ENCODE measurements around the gene MAST4. TPM values are rescaled to one million over a fixed set of nuclear protein-coding genes. Genes with fewer than 3 reads are reported as not detected.

MAST4 gene
- total RNA-seq, 1 donor, result 12.7 TPM

GRCh38 chr5:66742896-66743247, 146.7 kb downstream of the MAST4 start:
- H3K27ac ChIP-seq (ENCODE audit: low read depth, low read length), result no peak overlapping the region
- H3K4me3 ChIP-seq (ENCODE audit: insufficient read depth, low read length), result no peak overlapping the region
- no peak for TF ChIP-seq CTCF (IDR thresholded peaks at IDR 0.05; ENCODE audit: extremely low read depth, low read depth, low read length)
- H3K9me3 ChIP-seq (ENCODE audit: low read depth, low read length), result no peaks in the 10 kb centered on the region
- no peaks in the 10 kb centered on the region for H3K4me1 ChIP-seq (ENCODE audit: insufficient read depth, low read length)
- H4K20me1 ChIP-seq (ENCODE audit: insufficient read depth, low read length), result no peaks in the 10 kb centered on the region
- no peaks in the 10 kb centered on the region for H3K79me2 ChIP-seq (ENCODE audit: insufficient read depth, low read length)
- H3K36me3 ChIP-seq (ENCODE audit: insufficient read depth, low read length), result no peaks in the 10 kb centered on the region
- H2AFZ ChIP-seq (ENCODE audit: low read length), result no peak overlapping the region
- peaks cover 7% of the 10 kb centered on the region for H3K27me3 ChIP-seq (ENCODE audit: insufficient read depth, low read length)
- H3K4me2 ChIP-seq (ENCODE audit: insufficient read depth, low read length), result no peak overlapping the region
- DNase-seq (ENCODE audit: insufficient read length, low spot score, missing footprints), result no peak

GRCh38 chr5:66743344-66743743, 147.2 kb downstream of the MAST4 start:
- DNase-seq (ENCODE audit: insufficient read length, low spot score, missing footprints), result no peak
- Histone ChIP-seq H3K27ac (ENCODE audit: low read depth, low read length) (no peak overlapping the region), H3K36me3 (ENCODE audit: insufficient read depth, low read length) (no peaks in the 10 kb centered on the region), H3K27me3 (ENCODE audit: insufficient read depth, low read length) (peaks cover 7% of the 10 kb centered on the region), H3K4me1 (ENCODE audit: insufficient read depth, low read length) (no peaks in the 10 kb centered on the region), H2AFZ (ENCODE audit: low read length) (no peak overlapping the region), H3K79me2 (ENCODE audit: insufficient read depth, low read length) (no peaks in the 10 kb centered on the region), H3K4me2 (ENCODE audit: insufficient read depth, low read length) (no peak overlapping the region), H4K20me1 (ENCODE audit: insufficient read depth, low read length) (no peaks in the 10 kb centered on the region), H3K9me3 (ENCODE audit: low read depth, low read length) (no peaks in the 10 kb centered on the region), H3K4me3 (ENCODE audit: insufficient read depth, low read length) (no peak overlapping the region)
- no peak for TF ChIP-seq CTCF (IDR thresholded peaks at IDR 0.05; ENCODE audit: extremely low read depth, low read depth, low read length)

- Histone ChIP-seq H3K27ac (ENCODE audit: low read depth, low read length) (no peak overlapping the region), H3K4me3 (ENCODE audit: insufficient read depth, low read length) (no peak overlapping the region), H3K9me3 (ENCODE audit: low read depth, low read length) (no peaks in the 10 kb centered on the region), H3K79me2 (ENCODE audit: insufficient read depth, low read length) (no peaks in the 10 kb centered on the region), H3K4me2 (ENCODE audit: insufficient read depth, low read length) (no peak overlapping the region), H3K36me3 (ENCODE audit: insufficient read depth, low read length) (no peaks in the 10 kb centered on the region), H3K4me1 (ENCODE audit: insufficient read depth, low read length) (no peaks in the 10 kb centered on the region), H2AFZ (ENCODE audit: low read length) (no peak overlapping the region), H3K27me3 (ENCODE audit: insufficient read depth, low read length) (peaks cover 7% of the 10 kb centered on the region), H4K20me1 (ENCODE audit: insufficient read depth, low read length) (no peaks in the 10 kb centered on the region)
- DNase-seq (ENCODE audit: insufficient read length, low spot score, missing footprints), result peak; percentile 86
- TF ChIP-seq CTCF (IDR thresholded peaks at IDR 0.05; ENCODE audit: extremely low read depth, low read depth, low read length), result no peak
These were observed 147.8 kb downstream of the MAST4 start for GRCh38 chr5:66744040-66744439.

DNA sequence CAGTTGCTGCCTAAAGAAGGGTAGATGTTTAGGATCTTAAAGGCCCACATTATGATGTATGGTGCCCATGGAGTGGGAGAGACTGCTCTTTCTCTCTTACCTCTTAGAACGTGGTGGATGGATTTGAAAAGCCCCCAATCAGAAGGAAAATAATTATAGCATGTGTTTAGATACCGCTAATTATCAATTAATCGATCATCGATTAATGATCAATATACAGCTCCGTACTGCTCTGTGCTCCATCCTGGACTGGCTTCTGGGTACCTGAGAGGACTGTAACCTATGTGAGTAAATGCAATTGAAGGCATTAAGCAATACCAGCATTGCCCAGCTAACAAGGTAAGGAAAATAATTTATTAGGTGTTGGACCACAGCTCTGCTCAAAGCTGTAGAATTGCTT, 149.1 kb downstream of the MAST4 start:
- Histone ChIP-seq H3K4me2 (ENCODE audit: insufficient read depth, low read length) (no peak overlapping the region), H3K27ac (ENCODE audit: low read depth, low read length) (no peak overlapping the region), H4K20me1 (ENCODE audit: insufficient read depth, low read length) (no peaks in the 10 kb centered on the region), H3K4me3 (ENCODE audit: insufficient read depth, low read length) (no peak overlapping the region), H3K27me3 (ENCODE audit: insufficient read depth, low read length) (peaks cover 7% of the 10 kb centered on the region), H2AFZ (ENCODE audit: low read length) (no peak overlapping the region), H3K79me2 (ENCODE audit: insufficient read depth, low read length) (no peaks in the 10 kb centered on the region), H3K4me1 (ENCODE audit: insufficient read depth, low read length) (no peaks in the 10 kb centered on the region), H3K36me3 (ENCODE audit: insufficient read depth, low read length) (no peaks in the 10 kb centered on the region), H3K9me3 (ENCODE audit: low read depth, low read length) (no peaks in the 10 kb centered on the region)
- TF ChIP-seq CTCF (IDR thresholded peaks at IDR 0.05; ENCODE audit: extremely low read depth, low read depth, low read length), result no peak
- DNase-seq (ENCODE audit: insufficient read length, low spot score, missing footprints), result no peak
